ENCODE measurements around the gene ZNF462. TPM values are rescaled to one million over a fixed set of nuclear protein-coding genes. Genes with fewer than 3 reads are reported as not detected.
A peak's percentile ranks its signal among the peaks of the same experiment; 100 is the strongest.

The ZNF462 gene, protein sequence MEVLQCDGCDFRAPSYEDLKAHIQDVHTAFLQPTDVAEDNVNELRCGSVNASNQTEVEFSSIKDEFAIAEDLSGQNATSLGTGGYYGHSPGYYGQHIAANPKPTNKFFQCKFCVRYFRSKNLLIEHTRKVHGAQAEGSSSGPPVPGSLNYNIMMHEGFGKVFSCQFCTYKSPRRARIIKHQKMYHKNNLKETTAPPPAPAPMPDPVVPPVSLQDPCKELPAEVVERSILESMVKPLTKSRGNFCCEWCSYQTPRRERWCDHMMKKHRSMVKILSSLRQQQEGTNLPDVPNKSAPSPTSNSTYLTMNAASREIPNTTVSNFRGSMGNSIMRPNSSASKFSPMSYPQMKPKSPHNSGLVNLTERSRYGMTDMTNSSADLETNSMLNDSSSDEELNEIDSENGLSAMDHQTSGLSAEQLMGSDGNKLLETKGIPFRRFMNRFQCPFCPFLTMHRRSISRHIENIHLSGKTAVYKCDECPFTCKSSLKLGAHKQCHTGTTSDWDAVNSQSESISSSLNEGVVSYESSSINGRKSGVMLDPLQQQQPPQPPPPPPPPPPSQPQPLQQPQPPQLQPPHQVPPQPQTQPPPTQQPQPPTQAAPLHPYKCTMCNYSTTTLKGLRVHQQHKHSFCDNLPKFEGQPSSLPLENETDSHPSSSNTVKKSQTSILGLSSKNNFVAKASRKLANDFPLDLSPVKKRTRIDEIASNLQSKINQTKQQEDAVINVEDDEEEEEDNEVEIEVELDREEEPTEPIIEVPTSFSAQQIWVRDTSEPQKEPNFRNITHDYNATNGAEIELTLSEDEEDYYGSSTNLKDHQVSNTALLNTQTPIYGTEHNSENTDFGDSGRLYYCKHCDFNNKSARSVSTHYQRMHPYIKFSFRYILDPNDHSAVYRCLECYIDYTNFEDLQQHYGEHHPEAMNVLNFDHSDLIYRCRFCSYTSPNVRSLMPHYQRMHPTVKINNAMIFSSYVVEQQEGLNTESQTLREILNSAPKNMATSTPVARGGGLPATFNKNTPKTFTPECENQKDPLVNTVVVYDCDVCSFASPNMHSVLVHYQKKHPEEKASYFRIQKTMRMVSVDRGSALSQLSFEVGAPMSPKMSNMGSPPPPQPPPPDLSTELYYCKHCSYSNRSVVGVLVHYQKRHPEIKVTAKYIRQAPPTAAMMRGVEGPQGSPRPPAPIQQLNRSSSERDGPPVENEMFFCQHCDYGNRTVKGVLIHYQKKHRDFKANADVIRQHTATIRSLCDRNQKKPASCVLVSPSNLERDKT (N-terminal part only)
- 10 to 100 TPM; 29.0 to 34.6 (median 31.8) TPM for total RNA-seq
- polyA plus RNA-seq: 5.2 TPM
- long read RNA-seq, donor 1, full-length matches to known transcripts: 2 of 8 reads
- long read RNA-seq, donor 1, partial matches to known transcripts: 1 of 8 reads
- long read RNA-seq, donor 1, other reads (novel, unspliced or antisense): 5 of 8 reads
- long read RNA-seq, donor 2, full-length matches to known transcripts: 2 of 3 reads
- long read RNA-seq, donor 2, partial matches to known transcripts: 1 of 3 reads
- long read RNA-seq, donor 2, other reads (novel, unspliced or antisense): 0 of 3 reads
- long read RNA-seq, donor 3, full-length matches to known transcripts: 4 of 17 reads
- long read RNA-seq, donor 3, partial matches to known transcripts: 7 of 17 reads
- long read RNA-seq, donor 3, other reads (novel, unspliced or antisense): 6 of 17 reads
- long read RNA-seq, donor 4, partial matches to known transcripts: 4 of 6 reads
- long read RNA-seq, donor 4, other reads (novel, unspliced or antisense): 2 of 6 reads

DNA sequence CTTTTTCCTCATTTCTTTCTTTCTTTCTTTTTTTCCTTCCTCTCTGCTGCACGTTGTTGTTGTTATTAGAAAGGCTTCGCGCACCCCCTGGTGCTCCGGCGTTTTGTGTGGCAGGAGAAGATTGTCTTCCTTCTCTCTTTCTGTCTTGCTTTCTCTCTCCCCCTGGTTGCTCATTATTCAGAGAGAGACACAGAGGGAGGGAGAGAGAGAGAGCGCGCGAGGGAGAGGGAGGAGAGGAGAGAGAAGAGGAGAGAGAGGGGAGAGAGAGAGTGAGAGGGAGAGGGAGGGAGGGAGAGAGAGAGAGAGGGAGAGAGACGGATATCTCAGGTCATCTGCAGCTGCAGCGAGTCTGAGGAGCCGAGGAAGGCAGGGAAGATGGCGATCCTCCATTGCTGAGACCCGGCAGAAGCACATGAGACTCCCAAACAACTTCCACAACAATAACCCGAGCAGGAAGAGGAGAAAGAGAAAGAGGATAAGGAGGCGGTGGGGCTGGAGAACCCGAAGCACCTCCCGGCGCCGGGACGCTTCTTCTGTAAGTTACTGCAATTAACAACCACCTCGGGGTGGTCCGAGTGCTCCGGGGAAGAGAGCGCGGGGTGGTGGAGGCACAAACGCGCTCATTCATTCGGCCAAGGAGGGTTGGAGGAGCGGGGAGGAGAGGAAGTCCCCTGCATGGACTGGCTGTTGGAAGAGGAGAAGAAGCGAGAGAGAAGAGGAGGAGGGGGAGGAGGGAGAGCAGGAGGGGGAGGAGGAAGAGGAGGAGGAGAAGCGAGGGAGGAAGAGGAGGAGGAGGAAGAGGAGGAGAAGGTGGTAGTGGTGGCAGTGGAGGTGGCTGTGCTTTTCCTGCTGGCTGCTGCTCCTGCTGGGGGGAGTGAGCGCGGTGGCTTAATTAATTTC lies at the start of gene ZNF462:
Gene ZNF462, plus strand, starts transcription at position 346 of the 900 bp plus-strand sequence. CDS start 60,218 bp downstream, outside the sequence.
- Histone ChIP-seq H3K4me3 (ENCODE audit: low read length) (peak within 1 kb of the TSS; percentile 95), H3K4me1 (ENCODE audit: control insufficient read depth, insufficient read depth, low read length) (peaks cover 2% of the 10 kb centered on the region), H3K9me3 (ENCODE audit: control insufficient read depth, low read length) (no peaks in the 10 kb centered on the region), H3K27ac (ENCODE audit: low read length) (peak within 1 kb of the TSS; percentile 68), H3K27me3 (ENCODE audit: control insufficient read depth, insufficient read depth) (no peaks in the 10 kb centered on the region)
- WGBS: under 1% methylated on average over 33 of the region's 33 CpGs
- ATAC-seq (peak; percentile 47 to 51), DNase-seq (peak; percentile 45 to 78 (median 64))
- intact Hi-C loops (cut with DNase I): loop anchor here (5.0 to 10.0 kb wide), 6 partner anchors 52 to 961 kb away; no protein-coding TSS in a partner anchor

DNA sequence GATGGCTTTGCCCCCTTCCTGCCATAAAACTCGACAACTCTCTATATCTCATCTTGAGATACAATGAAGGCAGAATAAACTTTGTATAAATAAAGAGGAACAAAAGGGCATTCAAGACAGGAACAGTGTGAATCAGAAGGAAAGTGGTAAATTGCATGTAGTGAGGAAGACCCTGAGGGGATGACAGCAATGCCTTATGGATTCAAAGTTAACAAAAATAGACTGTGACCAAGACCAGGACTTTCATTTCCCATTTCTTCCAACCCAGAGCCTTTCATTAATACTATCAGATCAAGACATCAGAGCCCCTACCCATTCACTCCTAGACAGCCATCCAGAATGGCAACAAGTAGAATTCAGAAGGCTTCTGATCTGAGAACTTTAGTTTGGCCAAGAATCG lies 46.4 kb upstream of the ZNF462 start:
- DNase-seq (no peak), ATAC-seq (no peak)
- intact Hi-C loops (cut with DNase I): no loop called here
- H3K4me3 ChIP-seq (ENCODE audit: low read length): no peak overlapping the region
- H3K4me1 ChIP-seq (ENCODE audit: control insufficient read depth, insufficient read depth, low read length): no peaks in the 10 kb centered on the region
- no peak overlapping the region for H3K27ac ChIP-seq (ENCODE audit: low read length)
- H3K27me3 ChIP-seq (ENCODE audit: control insufficient read depth, insufficient read depth): no peaks in the 10 kb centered on the region
- WGBS: 57% methylated on average over 2 of the region's 2 CpGs
- no peaks in the 10 kb centered on the region for H3K9me3 ChIP-seq (ENCODE audit: control insufficient read depth, low read length)

DNA sequence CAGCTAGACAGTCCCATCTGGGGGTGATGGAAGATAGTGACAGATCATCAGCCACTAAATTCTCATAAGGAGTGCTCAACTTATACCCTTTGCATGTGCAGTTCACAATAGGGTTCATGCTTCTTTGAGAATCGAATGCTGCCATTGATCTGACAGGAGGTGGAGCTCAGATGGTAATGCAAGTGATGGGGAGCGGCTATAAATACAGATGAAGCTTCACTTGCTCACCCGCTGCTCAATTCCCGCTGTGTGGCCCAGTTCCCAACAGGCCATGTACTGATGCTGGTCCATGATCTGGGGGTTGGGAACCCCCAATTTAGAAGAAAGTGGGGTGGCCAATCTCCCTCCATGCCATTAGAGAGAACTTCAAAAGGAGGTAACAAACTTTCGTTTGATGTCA lies 44.9 kb upstream of the ZNF462 start:
- whole genome bisulfite sequencing: 96% methylated on average over 5 of the region's 5 CpGs
- ATAC-seq (no peak), DNase-seq (no peak)
- intact Hi-C loops (cut with DNase I): no loop called here
- Histone ChIP-seq H3K4me1 (ENCODE audit: control insufficient read depth, insufficient read depth, low read length) (no peaks in the 10 kb centered on the region), H3K9me3 (ENCODE audit: control insufficient read depth, low read length) (no peaks in the 10 kb centered on the region), H3K27ac (ENCODE audit: low read length) (no peak overlapping the region), H3K4me3 (ENCODE audit: low read length) (no peak overlapping the region), H3K27me3 (ENCODE audit: control insufficient read depth, insufficient read depth) (no peaks in the 10 kb centered on the region)

DNA sequence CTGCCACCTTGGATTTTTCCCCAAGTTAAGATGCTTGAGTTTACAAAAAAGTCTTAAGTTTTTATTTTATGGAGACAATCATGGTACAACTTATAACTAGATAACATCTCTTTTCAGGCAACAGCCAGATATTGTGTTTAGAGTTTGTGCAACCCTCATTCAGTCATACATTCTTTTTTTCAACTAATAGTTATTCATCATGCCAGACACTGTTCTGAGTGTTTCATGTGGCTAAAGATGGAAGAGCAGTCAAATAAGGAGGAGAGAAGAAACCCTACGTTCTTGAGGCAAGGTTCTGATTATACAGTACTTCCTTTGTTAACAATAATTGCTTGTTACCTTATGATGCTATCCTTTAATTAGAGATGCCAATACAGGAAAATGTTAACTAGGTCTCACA lies 42.1 kb upstream of the ZNF462 start:
- no peaks in the 10 kb centered on the region for H3K9me3 ChIP-seq (ENCODE audit: control insufficient read depth, low read length)
- no peak for DNase-seq
- no peaks in the 10 kb centered on the region for H3K4me1 ChIP-seq (ENCODE audit: control insufficient read depth, insufficient read depth, low read length)
- intact Hi-C loops (cut with DNase I): no loop called here
- no peak for ATAC-seq
- WGBS: 51% methylated on average over 1 of the region's 1 CpG
- H3K4me3 ChIP-seq (ENCODE audit: low read length): no peak overlapping the region
- no peak overlapping the region for H3K27ac ChIP-seq (ENCODE audit: low read length)
- no peaks in the 10 kb centered on the region for H3K27me3 ChIP-seq (ENCODE audit: control insufficient read depth, insufficient read depth)

DNA sequence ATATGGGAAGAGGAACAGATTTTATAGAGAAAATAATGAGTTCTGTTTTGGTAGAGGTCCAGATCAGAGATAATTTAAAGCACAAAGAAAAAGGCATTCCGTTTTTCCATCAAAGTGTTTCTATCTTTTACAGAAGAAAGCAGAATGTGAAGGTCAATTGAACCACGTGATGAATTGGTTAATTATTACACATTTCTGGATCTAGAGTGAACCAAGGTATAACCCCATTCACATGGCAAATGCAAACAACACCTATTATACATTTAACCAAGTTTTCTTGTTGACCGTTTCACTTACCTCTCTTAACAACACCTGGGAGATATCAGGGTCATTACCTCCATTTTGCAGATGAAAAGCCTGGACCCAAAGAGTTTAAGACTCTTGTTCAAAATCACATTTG lies 34.9 kb upstream of the ZNF462 start:
- no peak overlapping the region for H3K4me3 ChIP-seq (ENCODE audit: low read length)
- intact Hi-C loops (cut with DNase I): no loop called here
- no peaks in the 10 kb centered on the region for H3K27me3 ChIP-seq (ENCODE audit: control insufficient read depth, insufficient read depth)
- no peak overlapping the region for H3K27ac ChIP-seq (ENCODE audit: low read length)
- ATAC-seq (no peak), DNase-seq (no peak)
- no peaks in the 10 kb centered on the region for H3K9me3 ChIP-seq (ENCODE audit: control insufficient read depth, low read length)
- no peaks in the 10 kb centered on the region for H3K4me1 ChIP-seq (ENCODE audit: control insufficient read depth, insufficient read depth, low read length)
- WGBS: 81% methylated on average over 3 of the region's 3 CpGs

DNA sequence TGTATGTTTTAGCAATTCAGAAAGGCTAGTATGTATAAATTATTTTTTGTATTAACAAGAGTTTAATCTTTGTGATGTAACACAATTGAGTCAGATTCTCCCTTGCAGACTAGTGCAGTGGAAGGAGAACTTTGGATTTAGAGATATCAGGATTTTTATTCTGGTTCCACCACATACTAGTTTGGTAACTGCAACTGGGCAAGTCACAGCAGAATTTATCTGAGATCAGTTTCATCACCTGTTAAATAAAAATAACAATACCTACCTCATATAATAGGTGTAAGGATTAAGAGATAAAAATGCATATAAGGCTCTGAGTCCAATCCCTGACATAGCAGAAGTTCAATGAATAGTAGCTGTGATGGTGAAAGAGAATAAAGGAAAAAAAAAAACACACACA lies 34.0 kb upstream of the ZNF462 start:
- DNase-seq: no peak
- ATAC-seq: no peak
- no peak overlapping the region for H3K4me3 ChIP-seq (ENCODE audit: low read length)
- no peaks in the 10 kb centered on the region for H3K9me3 ChIP-seq (ENCODE audit: control insufficient read depth, low read length)
- no peaks in the 10 kb centered on the region for H3K27me3 ChIP-seq (ENCODE audit: control insufficient read depth, insufficient read depth)
- H3K27ac ChIP-seq (ENCODE audit: low read length): no peak overlapping the region
- H3K4me1 ChIP-seq (ENCODE audit: control insufficient read depth, insufficient read depth, low read length): no peaks in the 10 kb centered on the region
- intact Hi-C loops (cut with DNase I): no loop called here

DNA sequence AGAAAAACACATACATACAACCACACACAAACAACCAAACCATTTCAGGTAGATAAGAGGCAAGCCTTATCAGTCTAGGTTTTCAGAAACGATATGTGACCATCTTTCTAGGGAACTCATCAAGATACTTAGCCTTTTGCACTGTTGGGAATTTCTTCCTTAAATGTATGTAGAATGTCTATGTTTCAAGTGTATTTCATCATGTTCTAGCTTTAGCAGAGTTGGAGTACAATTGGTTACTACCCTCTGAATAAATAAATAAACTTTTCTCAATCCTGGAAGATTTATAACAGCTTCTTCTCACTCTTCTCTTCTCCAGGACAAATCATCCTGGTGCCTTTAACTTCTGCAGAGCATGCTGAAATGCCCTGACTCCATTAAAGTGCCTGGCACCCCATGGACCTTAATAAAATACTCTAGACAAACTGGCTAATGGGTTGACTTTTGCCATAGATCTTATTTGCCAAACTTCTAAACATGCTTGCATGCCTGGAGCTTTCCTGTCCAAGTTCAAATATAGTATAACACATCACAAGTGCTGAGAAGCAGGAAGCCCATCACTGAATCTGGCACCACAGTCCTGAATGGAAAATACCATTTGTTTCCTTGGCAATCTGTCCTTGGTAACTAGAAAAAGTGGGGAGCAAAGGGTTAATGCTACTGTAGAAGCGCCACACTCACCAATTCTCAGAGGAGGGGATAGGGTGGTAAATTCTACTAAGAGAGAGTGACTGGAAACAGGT lies 33.1 kb upstream of the ZNF462 start:
- no peak for DNase-seq
- peak overlapping the region; percentile 76 for H3K27ac ChIP-seq (ENCODE audit: low read length)
- intact Hi-C loops (cut with DNase I): no loop called here
- H3K4me3 ChIP-seq (ENCODE audit: low read length): peak overlapping the region; percentile 27
- ATAC-seq: peak; percentile 55 to 72
- 56% methylated on average over 2 of the region's 2 CpGs for WGBS
- H3K4me1 ChIP-seq (ENCODE audit: control insufficient read depth, insufficient read depth, low read length): no peaks in the 10 kb centered on the region
- no peaks in the 10 kb centered on the region for H3K27me3 ChIP-seq (ENCODE audit: control insufficient read depth, insufficient read depth)
- no peaks in the 10 kb centered on the region for H3K9me3 ChIP-seq (ENCODE audit: control insufficient read depth, low read length)

DNA sequence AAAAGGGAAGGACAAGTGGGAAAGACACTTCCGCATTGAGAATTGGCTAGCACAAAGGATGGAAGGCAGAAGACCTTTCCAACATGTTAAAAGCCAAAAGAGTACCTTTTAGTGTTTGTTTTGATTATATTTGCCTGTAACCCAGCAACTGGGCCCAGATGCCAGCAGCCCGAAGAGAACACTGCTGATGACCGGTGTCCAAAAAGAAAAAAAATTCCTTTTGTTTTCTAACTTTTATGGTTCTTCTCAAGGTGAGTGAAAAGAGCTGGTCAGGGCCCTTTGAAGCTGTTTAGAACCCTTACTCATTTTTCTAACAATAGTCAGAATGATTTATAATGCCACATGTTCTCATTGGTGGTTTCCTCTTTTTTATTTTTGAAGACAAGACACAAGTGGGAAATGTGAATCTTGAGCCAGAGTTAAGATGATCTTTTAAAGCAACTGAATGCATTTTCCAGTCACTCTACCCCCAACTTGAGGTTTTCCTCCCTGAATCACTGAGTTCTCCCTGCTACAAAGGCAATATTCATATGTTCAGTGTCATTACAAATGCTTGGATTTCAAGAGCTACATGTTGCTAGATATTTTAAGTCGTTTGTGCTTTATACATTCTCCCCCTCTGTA lies 32.3 kb upstream of the ZNF462 start:
- no peak overlapping the region for H3K4me3 ChIP-seq (ENCODE audit: low read length)
- peak; percentile 76 to 87 for ATAC-seq
- H3K27ac ChIP-seq (ENCODE audit: low read length): peak overlapping the region; percentile 76

DNA sequence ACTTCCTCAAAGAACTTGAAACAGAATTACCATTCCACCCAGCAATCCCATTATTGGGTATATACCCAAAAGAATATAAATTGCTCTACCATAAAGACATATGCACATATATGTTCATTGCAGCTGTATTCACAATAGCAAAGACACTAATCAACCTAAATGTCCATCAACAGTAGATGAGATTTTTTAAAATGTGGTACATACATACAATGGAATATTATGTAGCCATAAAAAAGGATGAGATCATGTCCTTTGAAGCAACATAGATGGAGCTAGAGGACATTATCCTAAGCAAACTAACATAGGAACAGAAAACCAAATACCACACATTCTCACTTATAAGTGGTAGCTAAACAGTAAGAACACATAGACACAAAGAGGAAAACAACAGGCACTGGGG lies 28.1 kb upstream of the ZNF462 start:
- Histone ChIP-seq H3K27ac (ENCODE audit: low read length) (no peak overlapping the region), H3K27me3 (ENCODE audit: control insufficient read depth, insufficient read depth) (no peaks in the 10 kb centered on the region), H3K4me1 (ENCODE audit: control insufficient read depth, insufficient read depth, low read length) (no peaks in the 10 kb centered on the region), H3K4me3 (ENCODE audit: low read length) (no peak overlapping the region), H3K9me3 (ENCODE audit: control insufficient read depth, low read length) (no peaks in the 10 kb centered on the region)
- DNase-seq (no peak), ATAC-seq (no peak)
- intact Hi-C loops (cut with DNase I): no loop called here

More for the DNA sequence above, 32.3 kb upstream of the ZNF462 start:
- Histone ChIP-seq H3K27me3 (ENCODE audit: control insufficient read depth, insufficient read depth) (no peaks in the 10 kb centered on the region), H3K9me3 (ENCODE audit: control insufficient read depth, low read length) (no peaks in the 10 kb centered on the region), H3K4me1 (ENCODE audit: control insufficient read depth, insufficient read depth, low read length) (no peaks in the 10 kb centered on the region)
- WGBS: 31% methylated on average over 4 of the region's 4 CpGs
- intact Hi-C loops (cut with DNase I): no loop called here
- peak; percentile 18 to 54 (median 37) for DNase-seq
